GM18499 (cell line): Measurements from ENCODE around the gene HES4.

Experiments used
- ATAC-seq: cut with Tn5 transposase; IDR thresholded peaks from one replicate; pipeline ENCODE4 v1.9.1; 2021; ENCODE audit warnings: moderate number of reproducible peaks; ENCODE audit not compliant: insufficient read depth, unreplicated experiment

The HES4 gene

GRCh38 chr1:999725-1000356, at the start of gene HES4:
TSS of gene HES4 (minus strand) at chr1:1000097. CDS start at chr1:999973, 124 bp downstream.
- ATAC-seq, result no peak

DNA sequence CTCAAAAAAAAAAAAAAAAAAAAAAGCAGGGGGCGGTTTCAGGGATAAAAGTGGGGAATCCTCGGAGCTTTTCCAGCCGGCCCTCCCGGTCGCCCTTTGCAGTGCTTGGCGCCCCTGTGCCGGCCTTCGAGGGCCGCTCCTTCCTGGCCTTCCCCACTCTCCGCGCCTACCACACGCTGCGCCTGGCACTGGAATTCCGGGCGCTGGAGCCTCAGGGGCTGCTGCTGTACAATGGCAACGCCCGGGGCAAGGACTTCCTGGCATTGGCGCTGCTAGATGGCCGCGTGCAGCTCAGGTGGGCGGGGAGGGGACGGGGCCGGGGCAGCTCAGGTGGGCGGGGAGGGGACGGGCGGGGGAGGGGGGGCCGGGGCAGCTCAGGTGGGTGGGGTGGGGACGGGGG, 48.9 kb upstream of the HES4 start:
- no peak for ATAC-seq

DNA sequence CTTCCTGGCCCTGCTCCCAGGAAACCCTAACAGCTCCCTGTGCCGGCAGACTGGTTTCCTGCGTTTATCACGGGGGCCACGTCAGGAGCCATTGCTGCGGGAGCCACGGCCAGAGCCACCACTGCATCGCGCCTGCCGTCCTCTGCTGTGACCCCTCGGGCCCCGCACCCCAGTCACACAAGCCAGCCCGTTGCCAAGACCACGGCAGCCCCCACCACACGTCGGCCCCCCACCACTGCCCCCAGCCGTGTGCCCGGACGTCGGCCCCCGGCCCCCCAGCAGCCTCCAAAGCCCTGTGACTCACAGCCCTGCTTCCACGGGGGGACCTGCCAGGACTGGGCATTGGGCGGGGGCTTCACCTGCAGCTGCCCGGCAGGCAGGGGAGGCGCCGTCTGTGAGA, 48.1 kb upstream of the HES4 start:
- no peak for ATAC-seq

- no peak for ATAC-seq
These were observed 47.5 kb upstream of the HES4 start for GRCh38 chr1:1047407-1047806.

DNA sequence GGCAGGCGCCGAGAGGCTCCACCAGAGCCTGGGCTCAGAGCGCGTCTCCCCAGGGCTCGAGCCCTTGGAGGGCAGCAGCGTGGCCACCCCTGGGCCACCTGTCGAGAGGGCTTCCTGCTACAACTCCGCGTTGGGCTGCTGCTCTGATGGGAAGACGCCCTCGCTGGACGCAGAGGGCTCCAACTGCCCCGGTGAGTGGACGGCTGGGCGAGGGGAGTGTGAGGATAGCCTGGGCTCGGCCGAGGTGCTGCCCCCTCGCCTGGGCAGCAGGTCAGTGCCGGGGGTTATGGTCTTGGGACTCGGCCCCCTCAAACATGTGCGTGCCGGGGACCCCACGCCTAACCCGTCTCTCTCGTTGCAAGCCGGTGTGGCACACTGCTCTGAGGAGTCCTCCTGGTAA, 46.9 kb upstream of the HES4 start:
- ATAC-seq, result no peak

DNA sequence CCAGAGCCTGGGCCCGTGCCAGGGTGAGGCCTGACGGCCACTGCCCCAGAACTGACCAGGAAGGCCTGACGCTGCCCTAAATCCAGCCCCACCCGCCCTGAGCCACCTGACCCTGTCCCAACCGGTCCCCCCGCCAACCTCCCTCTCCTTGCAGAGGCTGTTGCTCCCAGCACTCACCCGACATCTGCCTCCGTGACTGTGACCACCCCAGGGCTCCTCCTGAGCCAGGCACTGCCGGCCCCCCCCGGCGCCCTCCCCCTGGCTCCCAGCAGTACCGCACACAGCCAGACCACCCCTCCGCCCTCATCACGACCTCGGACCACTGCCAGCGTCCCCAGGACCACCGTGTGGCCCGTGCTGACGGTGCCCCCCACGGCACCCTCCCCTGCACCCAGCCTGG, 46.3 kb upstream of the HES4 start:
- no peak for ATAC-seq

DNA sequence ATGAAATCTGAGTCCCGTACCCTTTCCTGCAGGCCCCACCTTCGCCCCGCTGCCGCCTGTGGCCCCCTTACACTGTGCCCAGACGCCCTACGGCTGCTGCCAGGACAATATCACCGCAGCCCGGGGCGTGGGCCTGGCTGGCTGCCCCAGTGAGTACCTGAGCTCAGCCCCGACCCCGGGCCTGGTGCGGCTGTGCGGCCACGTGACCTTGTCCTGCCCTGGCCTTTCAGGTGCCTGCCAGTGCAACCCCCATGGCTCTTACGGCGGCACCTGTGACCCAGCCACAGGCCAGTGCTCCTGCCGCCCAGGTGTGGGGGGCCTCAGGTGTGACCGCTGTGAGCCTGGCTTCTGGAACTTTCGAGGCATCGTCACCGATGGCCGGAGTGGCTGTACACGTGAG, 45.2 kb upstream of the HES4 start:
- ATAC-seq, result no peak

DNA sequence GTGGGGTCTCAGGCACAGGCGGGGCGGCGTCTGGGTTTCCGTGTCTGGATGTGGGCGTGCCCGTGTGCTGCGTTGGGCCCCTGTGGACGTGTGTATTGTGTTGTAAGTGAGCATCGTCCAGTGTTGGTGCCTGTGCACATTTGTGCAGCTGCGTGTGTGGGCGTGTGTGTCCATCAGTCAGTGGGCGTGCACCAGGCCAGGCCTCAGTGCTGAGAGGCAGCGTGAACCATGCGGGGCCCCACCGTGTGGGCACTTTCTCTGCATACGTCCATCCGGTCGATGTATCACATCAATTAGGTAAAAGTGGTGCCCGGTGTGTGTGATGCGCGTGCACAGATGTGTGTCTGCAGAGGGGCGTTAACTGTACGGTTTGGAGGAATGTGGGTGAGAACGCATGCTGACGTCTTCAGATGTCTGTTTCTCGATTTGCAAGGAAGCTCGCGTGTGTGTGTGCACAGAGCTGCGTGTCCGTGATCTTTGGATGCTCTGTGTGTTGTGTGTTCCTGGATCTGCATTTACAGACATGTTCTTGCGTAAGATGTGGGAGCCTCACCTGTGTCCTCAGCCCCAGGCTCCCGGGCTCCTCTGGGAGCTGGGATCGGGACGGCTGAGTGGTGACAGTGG, 44.7 kb upstream of the HES4 start:
- no peak for ATAC-seq

DNA sequence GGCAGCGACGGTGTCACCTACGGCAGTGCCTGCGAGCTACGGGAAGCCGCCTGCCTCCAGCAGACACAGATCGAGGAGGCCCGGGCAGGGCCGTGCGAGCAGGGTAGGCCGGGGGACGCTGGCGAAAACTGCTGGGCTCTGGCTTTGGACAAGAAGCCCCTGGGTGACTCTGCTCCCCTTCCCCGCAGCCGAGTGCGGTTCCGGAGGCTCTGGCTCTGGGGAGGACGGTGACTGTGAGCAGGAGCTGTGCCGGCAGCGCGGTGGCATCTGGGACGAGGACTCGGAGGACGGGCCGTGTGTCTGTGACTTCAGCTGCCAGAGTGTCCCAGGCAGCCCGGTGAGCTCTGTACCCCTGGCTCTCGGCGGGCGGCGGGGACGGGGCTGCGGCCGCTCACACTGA, 44.0 kb upstream of the HES4 start:
- no peak for ATAC-seq

GRCh38 chr1:1043411-1043810, 43.5 kb upstream of the HES4 start:
- no peak for ATAC-seq

GRCh38 chr1:1042835-1043234, 42.9 kb upstream of the HES4 start:
- ATAC-seq, result no peak

DNA sequence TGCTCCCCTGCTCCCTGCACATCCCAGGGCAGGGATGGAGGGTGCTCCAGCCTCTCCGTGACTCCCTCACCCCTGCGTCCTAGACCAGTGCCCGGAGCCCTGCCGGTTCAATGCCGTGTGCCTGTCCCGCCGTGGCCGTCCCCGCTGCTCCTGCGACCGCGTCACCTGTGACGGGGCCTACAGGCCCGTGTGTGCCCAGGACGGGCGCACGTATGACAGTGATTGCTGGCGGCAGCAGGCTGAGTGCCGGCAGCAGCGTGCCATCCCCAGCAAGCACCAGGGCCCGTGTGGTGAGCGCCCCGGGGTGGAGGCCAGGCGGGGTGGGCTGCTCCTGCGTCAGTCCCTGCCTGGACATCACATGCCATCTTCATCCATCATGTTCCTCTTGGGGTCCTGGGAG, 42.0 kb upstream of the HES4 start:
- ATAC-seq, result no peak

DNA sequence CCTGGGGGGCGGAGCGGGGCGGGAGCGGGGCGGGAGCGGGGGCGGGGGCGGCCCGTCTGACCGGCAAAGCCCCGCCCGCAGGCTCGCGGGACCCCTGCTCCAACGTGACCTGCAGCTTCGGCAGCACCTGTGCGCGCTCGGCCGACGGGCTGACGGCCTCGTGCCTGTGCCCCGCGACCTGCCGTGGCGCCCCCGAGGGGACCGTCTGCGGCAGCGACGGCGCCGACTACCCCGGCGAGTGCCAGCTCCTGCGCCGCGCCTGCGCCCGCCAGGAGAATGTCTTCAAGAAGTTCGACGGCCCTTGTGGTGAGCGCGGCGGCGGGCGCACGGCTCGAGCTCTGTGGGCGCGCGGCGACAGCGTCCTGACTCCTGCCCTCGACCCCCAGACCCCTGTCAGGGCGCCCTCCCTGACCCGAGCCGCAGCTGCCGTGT, 41.2 kb upstream of the HES4 start:
- no peak for ATAC-seq

GRCh38 chr1:1040004-1040991, 40.4 kb upstream of the HES4 start:
- no peak for ATAC-seq

DNA sequence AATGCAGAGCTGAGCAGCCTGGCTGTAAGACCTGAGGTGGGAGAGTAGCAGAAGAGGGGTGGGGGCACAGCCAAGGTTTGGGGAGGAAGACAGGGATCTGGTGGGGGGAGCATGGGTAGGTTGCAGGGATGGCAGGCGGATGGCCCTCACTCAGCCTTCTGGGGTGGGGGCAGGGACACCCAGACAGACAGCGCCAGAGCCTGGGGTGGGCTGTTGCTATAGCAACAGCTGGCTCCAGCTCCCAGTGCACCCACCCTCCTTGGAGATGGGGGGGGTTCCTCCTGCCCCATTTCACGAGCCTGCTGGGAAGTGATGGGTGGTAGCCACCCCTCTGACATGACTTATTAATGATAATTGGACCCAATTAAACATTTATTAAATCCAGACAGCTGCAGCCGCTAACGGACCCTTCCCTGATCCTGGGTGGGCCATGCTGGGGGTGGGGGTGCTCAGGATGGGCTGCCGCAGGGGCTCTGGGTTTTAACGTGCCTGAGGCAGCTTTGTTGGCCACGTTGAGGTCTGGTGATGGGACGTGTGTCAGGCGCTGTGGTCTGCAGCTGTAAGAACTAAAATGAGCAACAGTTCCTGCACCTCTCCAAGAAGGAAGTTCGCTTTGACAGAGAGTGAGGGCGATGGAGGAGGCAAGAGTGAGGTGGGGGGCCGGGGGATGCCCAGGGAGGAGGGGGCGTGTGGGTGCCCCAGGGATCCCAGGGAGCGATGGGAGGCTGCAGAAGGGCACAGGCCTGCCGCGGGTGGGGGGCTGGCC, 39.4 kb upstream of the HES4 start:
- no peak for ATAC-seq

DNA sequence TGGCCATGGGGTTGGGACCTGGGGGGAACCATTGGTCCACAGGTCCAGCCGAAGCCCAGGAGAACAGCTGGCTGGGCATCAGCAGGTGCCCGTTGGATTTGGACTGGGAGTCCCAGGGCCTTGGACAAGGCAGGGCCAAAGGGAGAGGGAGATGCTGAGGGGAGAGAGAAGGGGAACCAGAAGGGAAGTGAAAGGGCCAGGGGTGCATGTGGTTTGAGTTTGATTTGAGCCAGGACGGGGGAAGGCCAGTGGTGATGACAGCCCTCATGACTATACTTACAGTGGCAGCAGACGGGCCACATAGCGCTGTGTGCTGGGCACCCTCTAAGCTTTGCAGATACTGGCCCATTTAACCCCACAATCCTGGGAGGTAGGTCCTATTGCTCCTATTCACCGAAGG, 38.8 kb upstream of the HES4 start:
- no peak for ATAC-seq

DNA sequence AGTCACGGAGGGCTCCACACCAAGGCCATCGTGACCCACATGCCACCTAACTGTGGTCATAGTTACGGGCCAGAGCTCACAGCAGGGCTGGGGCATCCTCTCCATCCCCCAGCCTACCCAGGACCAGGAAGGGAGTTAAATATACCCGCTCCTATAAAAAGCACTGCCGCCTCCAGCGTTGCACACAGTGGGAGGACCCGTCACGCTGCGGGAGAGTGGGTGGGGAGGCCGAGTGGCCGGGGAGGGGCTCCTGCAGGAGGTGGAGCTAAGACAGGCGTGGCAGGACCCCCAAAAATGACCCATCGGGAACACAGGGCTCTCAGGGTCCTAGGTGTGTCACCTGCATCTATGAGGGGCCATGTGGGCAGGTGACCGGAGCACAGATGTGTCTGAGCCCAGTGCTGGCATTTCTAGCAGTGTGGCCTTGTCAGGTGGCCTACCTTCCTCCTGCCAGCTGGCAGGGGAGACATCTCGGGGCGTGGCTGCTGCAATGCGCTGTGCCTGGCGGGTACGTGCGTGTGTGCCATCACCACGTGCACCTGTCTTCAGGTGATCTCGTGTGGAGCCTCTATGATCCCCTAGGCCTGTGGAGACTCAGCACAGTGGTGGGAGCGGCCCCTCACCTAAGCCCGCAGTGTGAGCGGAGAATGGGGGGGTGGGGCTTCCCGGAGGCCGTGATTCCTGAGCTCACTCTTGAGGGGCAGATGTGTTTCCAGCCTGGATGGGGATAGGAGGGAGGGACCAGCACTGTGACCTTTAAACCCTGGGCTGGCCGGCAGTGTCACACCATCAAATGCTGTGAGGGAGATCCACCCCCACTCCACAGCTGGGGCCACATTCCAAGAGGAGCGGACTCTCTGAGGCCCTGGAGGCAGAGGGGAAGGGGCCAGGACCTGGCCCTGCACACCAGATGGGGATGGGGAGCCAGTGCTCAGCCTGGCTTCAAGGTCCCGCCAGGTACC, 37.8 kb upstream of the HES4 start:
- ATAC-seq, result no peak

DNA sequence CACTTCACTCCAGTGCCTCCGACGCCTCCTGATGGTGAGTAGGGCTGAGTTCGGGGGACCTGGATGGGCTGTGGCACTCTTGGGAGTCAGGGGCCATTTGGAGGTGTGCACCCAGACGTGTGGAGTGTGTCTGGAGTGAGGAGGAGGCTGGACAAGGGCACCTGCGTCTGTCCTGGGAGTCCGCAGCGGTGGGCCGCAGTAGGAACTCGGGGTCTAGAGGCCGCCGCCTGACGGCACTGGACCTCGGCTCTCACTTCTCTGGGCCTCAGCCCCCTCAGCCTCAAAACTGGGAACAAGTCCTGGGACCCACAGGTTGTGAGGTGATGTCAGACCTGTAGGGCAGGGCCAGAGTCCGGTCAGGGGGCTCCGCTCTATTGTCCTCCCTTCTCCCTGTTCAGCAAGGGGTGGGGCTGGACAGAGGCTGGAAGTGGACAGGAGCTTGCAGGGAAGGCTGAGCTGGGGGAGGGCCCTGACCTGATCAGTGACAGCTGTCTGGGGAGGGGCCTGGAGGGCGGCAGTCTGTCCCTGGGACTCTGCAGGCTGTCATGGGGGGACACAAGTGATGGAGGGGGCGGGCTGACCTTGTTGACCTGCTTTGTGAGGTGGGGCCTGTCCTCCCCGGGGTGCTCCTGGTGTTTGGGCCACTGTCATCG, 35.5 kb upstream of the HES4 start:
- no peak for ATAC-seq

- no peak for ATAC-seq
These were observed 34.5 kb upstream of the HES4 start for GRCh38 chr1:1034439-1034781.
